Measurements from ENCODE around the gene MTHFD1L.
A peak's percentile ranks its signal among the peaks of the same experiment; 100 is the strongest.
"Not testable (repeated sequence)": the region's sequence is repeated elsewhere in the genome, so short reads cannot be mapped to it uniquely, and the experiment has no call there.

Gene MTHFD1L

GRCh38 chr6:150865406-150866146 is at the start of gene MTHFD1L:
Gene MTHFD1L (plus strand): TSS chr6:150865702. CDS start chr6:150865823, 121 bp downstream.
- peak; percentile 85 for ATAC-seq
- Mint-ChIP-seq H3K9me3 (no peaks in the 10 kb centered on the region), H3K4me1 (peaks cover 31% of the 10 kb centered on the region), H3K27me3 (no peaks in the 10 kb centered on the region), H3K27ac (peak within 1 kb of the TSS; percentile 50), H3K4me3 (peak within 1 kb of the TSS; percentile 87), H3K36me3 (no peaks in the 10 kb centered on the region)

GRCh38 chr6:150816554-150816953 is 48.9 kb upstream of the MTHFD1L start:
- H3K4me3 Mint-ChIP-seq, H3K27ac Mint-ChIP-seq, H3K27me3 Mint-ChIP-seq, H3K9me3 Mint-ChIP-seq, ATAC-seq: not testable (repeated sequence)
- Mint-ChIP-seq H3K4me1 (peaks cover 37% of the 10 kb centered on the region), H3K36me3 (peaks cover 40% of the 10 kb centered on the region)

GRCh38 chr6:150822932-150823331 is 42.6 kb upstream of the MTHFD1L start:
- Mint-ChIP-seq H3K36me3 (peaks cover 53% of the 10 kb centered on the region), H3K27ac (no peak overlapping the region), H3K27me3 (no peaks in the 10 kb centered on the region), H3K4me3 (no peak overlapping the region), H3K9me3 (no peaks in the 10 kb centered on the region), H3K4me1 (no peaks in the 10 kb centered on the region)
- no peak for ATAC-seq

- Mint-ChIP-seq H3K9me3 (no peaks in the 10 kb centered on the region), H3K27ac (peak overlapping the region; percentile 6), H3K4me1 (no peaks in the 10 kb centered on the region), H3K36me3 (peaks cover 53% of the 10 kb centered on the region), H3K27me3 (no peaks in the 10 kb centered on the region), H3K4me3 (no peak overlapping the region)
- no peak for ATAC-seq
Observed at GRCh38 chr6:150826788-150827187, 38.7 kb upstream of the MTHFD1L start.

GRCh38 chr6:150828107-150828506 is 37.4 kb upstream of the MTHFD1L start:
- not testable (repeated sequence) for H3K27me3 Mint-ChIP-seq, H3K4me1 Mint-ChIP-seq, H3K27ac Mint-ChIP-seq, ATAC-seq, H3K4me3 Mint-ChIP-seq, H3K9me3 Mint-ChIP-seq
- peaks cover 49% of the 10 kb centered on the region for H3K36me3 Mint-ChIP-seq

GRCh38 chr6:150830439-150831165 is 34.9 kb upstream of the MTHFD1L start:
- Mint-ChIP-seq H3K9me3 (no peaks in the 10 kb centered on the region), H3K36me3 (peaks cover 48% of the 10 kb centered on the region), H3K27me3 (no peaks in the 10 kb centered on the region), H3K4me1 (peaks cover 9% of the 10 kb centered on the region), H3K27ac (no peak overlapping the region), H3K4me3 (no peak overlapping the region)
- ATAC-seq: no peak

GRCh38 chr6:150831577-150831976 is 33.9 kb upstream of the MTHFD1L start:
- Mint-ChIP-seq H3K36me3 (peaks cover 47% of the 10 kb centered on the region), H3K4me3 (no peak overlapping the region), H3K27me3 (no peaks in the 10 kb centered on the region), H3K27ac (no peak overlapping the region), H3K9me3 (no peaks in the 10 kb centered on the region), H3K4me1 (peaks cover 9% of the 10 kb centered on the region)
- ATAC-seq: no peak

GRCh38 chr6:150835620-150836019 is 29.9 kb upstream of the MTHFD1L start:
- Mint-ChIP-seq H3K9me3 (no peaks in the 10 kb centered on the region), H3K4me1 (peaks cover 9% of the 10 kb centered on the region), H3K27me3 (no peaks in the 10 kb centered on the region), H3K27ac (no peak overlapping the region), H3K36me3 (peaks cover 51% of the 10 kb centered on the region), H3K4me3 (no peak overlapping the region)
- no peak for ATAC-seq

GRCh38 chr6:150840185-150840584 is 25.3 kb upstream of the MTHFD1L start:
- ATAC-seq: no peak
- no peaks in the 10 kb centered on the region for H3K9me3 Mint-ChIP-seq
- no peak overlapping the region for H3K27ac Mint-ChIP-seq
- no peaks in the 10 kb centered on the region for H3K4me1 Mint-ChIP-seq
- peaks cover 34% of the 10 kb centered on the region for H3K36me3 Mint-ChIP-seq
- no peaks in the 10 kb centered on the region for H3K27me3 Mint-ChIP-seq
- no peak overlapping the region for H3K4me3 Mint-ChIP-seq

- Mint-ChIP-seq H3K36me3 (peaks cover 37% of the 10 kb centered on the region), H3K27ac (no peak overlapping the region), H3K4me1 (no peaks in the 10 kb centered on the region), H3K4me3 (no peak overlapping the region), H3K9me3 (no peaks in the 10 kb centered on the region), H3K27me3 (no peaks in the 10 kb centered on the region)
- no peak for ATAC-seq
Observed at GRCh38 chr6:150841189-150841588, 24.3 kb upstream of the MTHFD1L start.

- Mint-ChIP-seq H3K27me3 (no peaks in the 10 kb centered on the region), H3K4me1 (no peaks in the 10 kb centered on the region), H3K36me3 (peaks cover 39% of the 10 kb centered on the region), H3K27ac (no peak overlapping the region), H3K9me3 (no peaks in the 10 kb centered on the region), H3K4me3 (no peak overlapping the region)
- no peak for ATAC-seq
Observed at GRCh38 chr6:150841697-150842096, 23.8 kb upstream of the MTHFD1L start.

GRCh38 chr6:150844371-150844770 is 21.1 kb upstream of the MTHFD1L start:
- H3K4me1 Mint-ChIP-seq: no peaks in the 10 kb centered on the region
- no peak overlapping the region for H3K4me3 Mint-ChIP-seq
- H3K9me3 Mint-ChIP-seq: no peaks in the 10 kb centered on the region
- peaks cover 41% of the 10 kb centered on the region for H3K36me3 Mint-ChIP-seq
- H3K27ac Mint-ChIP-seq: no peak overlapping the region
- no peaks in the 10 kb centered on the region for H3K27me3 Mint-ChIP-seq
- ATAC-seq: no peak

GRCh38 chr6:150846641-150847040 is 18.9 kb upstream of the MTHFD1L start:
- H3K36me3 Mint-ChIP-seq: peaks cover 32% of the 10 kb centered on the region
- no peak overlapping the region for H3K4me3 Mint-ChIP-seq
- no peak for ATAC-seq
- H3K9me3 Mint-ChIP-seq: no peaks in the 10 kb centered on the region
- no peaks in the 10 kb centered on the region for H3K4me1 Mint-ChIP-seq
- H3K27ac Mint-ChIP-seq: no peak overlapping the region
- H3K27me3 Mint-ChIP-seq: no peaks in the 10 kb centered on the region

- Mint-ChIP-seq H3K27ac (no peak overlapping the region), H3K9me3 (no peaks in the 10 kb centered on the region), H3K27me3 (no peaks in the 10 kb centered on the region), H3K4me1 (no peaks in the 10 kb centered on the region), H3K36me3 (peaks cover 26% of the 10 kb centered on the region), H3K4me3 (no peak overlapping the region)
- ATAC-seq: no peak
Observed at GRCh38 chr6:150848400-150848799, 17.1 kb upstream of the MTHFD1L start.

- H3K27me3 Mint-ChIP-seq, H3K27ac Mint-ChIP-seq, ATAC-seq, H3K9me3 Mint-ChIP-seq, H3K4me3 Mint-ChIP-seq, H3K4me1 Mint-ChIP-seq: not testable (repeated sequence)
- peaks cover 39% of the 10 kb centered on the region for H3K36me3 Mint-ChIP-seq
Observed at GRCh38 chr6:150854392-150854791, 11.1 kb upstream of the MTHFD1L start.

- not testable (repeated sequence) for H3K9me3 Mint-ChIP-seq, H3K4me1 Mint-ChIP-seq, H3K4me3 Mint-ChIP-seq, ATAC-seq, H3K27me3 Mint-ChIP-seq, H3K27ac Mint-ChIP-seq
- peaks cover 35% of the 10 kb centered on the region for H3K36me3 Mint-ChIP-seq
Observed at GRCh38 chr6:150855171-150855570, 10.3 kb upstream of the MTHFD1L start.
